Effector memory CD4-positive, alpha-beta T cell (primary cell): ENCODE data around the gene DAPK1.

Experiments used
- DNase-seq, 3 donors: peaks; one replicate each; pipeline ENCODE4 v3.0.0-alpha.2; 2020
- H3K27ac ChIP-seq: 2 replicates; pipeline ENCODE4 v1.7.0; 2013; ENCODE audit warnings: mild to moderate bottlenecking, low read length, moderate library complexity; ENCODE audit not compliant: insufficient read depth, poor library complexity, severe bottlenecking
- H3K27me3 ChIP-seq: replicated peaks from 2 replicates; pipeline ENCODE4 v1.7.0; 2013; ENCODE audit warnings: mild to moderate bottlenecking, low read length; ENCODE audit not compliant: insufficient read depth, control insufficient read depth, poor library complexity, severe bottlenecking
- H3K36me3 ChIP-seq: 2 replicates; pipeline ENCODE4 v1.7.0; 2013; ENCODE audit warnings: mild to moderate bottlenecking, low read length, moderate library complexity; ENCODE audit not compliant: control insufficient read depth, insufficient read depth
- H3K4me1 ChIP-seq: 2 replicates; pipeline ENCODE4 v1.7.0; 2013; ENCODE audit warnings: low read length, mild to moderate bottlenecking; ENCODE audit not compliant: control insufficient read depth, insufficient read depth, poor library complexity, severe bottlenecking
- H3K4me3 ChIP-seq: 2 replicates; pipeline ENCODE4 v1.7.0; 2013; ENCODE audit warnings: low read length, low read depth, mild to moderate bottlenecking; ENCODE audit not compliant: insufficient read depth, poor library complexity, severe bottlenecking
- H3K9me3 ChIP-seq: 2 replicates; pipeline ENCODE4 v1.7.0; 2013; ENCODE audit warnings: mild to moderate bottlenecking, low read length, moderate library complexity; ENCODE audit not compliant: control insufficient read depth

DAPK1 gene

GRCh38 chr9:87504938-87505337 lies 7.3 kb downstream of the DAPK1 start:
- Histone ChIP-seq H3K9me3 (no peaks in the 10 kb centered on the region), H3K27ac (no peak overlapping the region), H3K27me3 (peaks cover 2% of the 10 kb centered on the region), H3K36me3 (no peaks in the 10 kb centered on the region), H3K4me1 (no peaks in the 10 kb centered on the region), H3K4me3 (no peak overlapping the region)
- no peak for DNase-seq

- H3K4me1 ChIP-seq = no peaks in the 10 kb centered on the region
These were observed 8.4 kb downstream of the DAPK1 start for GRCh38 chr9:87505869-87506678.

GRCh38 chr9:87507576-87507975 lies 9.9 kb downstream of the DAPK1 start:
- no peaks in the 10 kb centered on the region for H3K36me3 ChIP-seq
- H3K9me3 ChIP-seq = no peaks in the 10 kb centered on the region
- H3K27ac ChIP-seq = no peak overlapping the region
- no peak overlapping the region for H3K4me3 ChIP-seq
- no peaks in the 10 kb centered on the region for H3K4me1 ChIP-seq
- no peaks in the 10 kb centered on the region for H3K27me3 ChIP-seq
- no peak for DNase-seq

More at GRCh38 chr9:87505869-87506678, 8.4 kb downstream of the DAPK1 start:
- no peaks in the 10 kb centered on the region for H3K36me3 ChIP-seq
- no peaks in the 10 kb centered on the region for H3K9me3 ChIP-seq
- no peaks in the 10 kb centered on the region for H3K27me3 ChIP-seq
- no peak for DNase-seq
- no peak overlapping the region for H3K4me3 ChIP-seq
- no peak overlapping the region for H3K27ac ChIP-seq

- H3K4me3 ChIP-seq = no peak overlapping the region
- no peak overlapping the region for H3K27ac ChIP-seq
- DNase-seq = no peak
- H3K4me1 ChIP-seq = no peaks in the 10 kb centered on the region
- H3K27me3 ChIP-seq = no peaks in the 10 kb centered on the region
- H3K9me3 ChIP-seq = no peaks in the 10 kb centered on the region
- H3K36me3 ChIP-seq = no peaks in the 10 kb centered on the region
These were observed 12.6 kb downstream of the DAPK1 start for GRCh38 chr9:87510252-87510683.

- Histone ChIP-seq H3K27ac (no peak overlapping the region), H3K27me3 (no peaks in the 10 kb centered on the region), H3K4me1 (no peaks in the 10 kb centered on the region), H3K9me3 (no peaks in the 10 kb centered on the region), H3K4me3 (no peak overlapping the region), H3K36me3 (no peaks in the 10 kb centered on the region)
- DNase-seq = no peak
These were observed 14.6 kb downstream of the DAPK1 start for GRCh38 chr9:87512311-87512710.

GRCh38 chr9:87513161-87513560 lies 15.5 kb downstream of the DAPK1 start:
- Histone ChIP-seq H3K27ac (no peak overlapping the region), H3K36me3 (no peaks in the 10 kb centered on the region), H3K4me1 (no peaks in the 10 kb centered on the region), H3K27me3 (no peaks in the 10 kb centered on the region), H3K9me3 (no peaks in the 10 kb centered on the region), H3K4me3 (no peak overlapping the region)
- DNase-seq = no peak

- Histone ChIP-seq H3K27me3 (no peaks in the 10 kb centered on the region), H3K36me3 (no peaks in the 10 kb centered on the region), H3K4me1 (no peaks in the 10 kb centered on the region), H3K27ac (no peak overlapping the region), H3K4me3 (no peak overlapping the region), H3K9me3 (no peaks in the 10 kb centered on the region)
- no peak for DNase-seq
These were observed 16.3 kb downstream of the DAPK1 start for GRCh38 chr9:87513880-87514535.

GRCh38 chr9:87515006-87515405 lies 17.3 kb downstream of the DAPK1 start:
- Histone ChIP-seq H3K4me3 (no peak overlapping the region), H3K36me3 (no peaks in the 10 kb centered on the region), H3K27me3 (no peaks in the 10 kb centered on the region), H3K4me1 (no peaks in the 10 kb centered on the region), H3K9me3 (no peaks in the 10 kb centered on the region), H3K27ac (no peak overlapping the region)
- no peak for DNase-seq

GRCh38 chr9:87515588-87516221 lies 18.0 kb downstream of the DAPK1 start:
- no peaks in the 10 kb centered on the region for H3K9me3 ChIP-seq
- H3K36me3 ChIP-seq = no peaks in the 10 kb centered on the region
- DNase-seq = no peak
- no peak overlapping the region for H3K4me3 ChIP-seq
- no peaks in the 10 kb centered on the region for H3K27me3 ChIP-seq
- H3K4me1 ChIP-seq = no peaks in the 10 kb centered on the region
- no peak overlapping the region for H3K27ac ChIP-seq
